Parathyroid adenoma (tissue), 2 donors: ENCODE results near the gene SPG7.
A peak's percentile ranks its signal among the peaks of the same experiment; 100 is the strongest.

ENCODE experiments used
- H2AFZ ChIP-seq: fragments of 300-600 bp; sonication (generic); one replicate; pipeline ENCODE4 v1.7.0; 2017; ENCODE audit warnings: antibody characterized with exemption, mild to moderate bottlenecking
- H3K27ac ChIP-seq: fragments of 300-600 bp; sonication (generic); one replicate; pipeline ENCODE4 v1.7.0; 2017
- H3K27me3 ChIP-seq: fragments of 300-600 bp; sonication (generic); one replicate; pipeline ENCODE4 v1.7.0; 2017; ENCODE audit warnings: low read length; ENCODE audit not compliant: control insufficient read depth, insufficient read depth
- H3K36me3 ChIP-seq: fragments of 300-600 bp; sonication (generic); one replicate; pipeline ENCODE4 v1.7.0; 2017; ENCODE audit warnings: low read length; ENCODE audit not compliant: control insufficient read depth, insufficient read depth
- H3K4me1 ChIP-seq: fragments of 300-600 bp; sonication (generic); one replicate; pipeline ENCODE4 v1.7.0; 2017; ENCODE audit warnings: control low read depth
- H3K4me2 ChIP-seq: fragments of 300-600 bp; sonication (generic); one replicate; pipeline ENCODE4 v1.7.0; 2017; ENCODE audit warnings: low read length
- H3K4me3 ChIP-seq: fragments of 300-600 bp; sonication (generic); one replicate; pipeline ENCODE4 v1.7.0; 2017; ENCODE audit warnings: low read depth, low read length
- H3K79me2 ChIP-seq: fragments of 300-600 bp; sonication (generic); one replicate; pipeline ENCODE4 v1.7.0; 2017; ENCODE audit warnings: control low read depth
- H3K9ac ChIP-seq: fragments of 300-600 bp; sonication (generic); one replicate; pipeline ENCODE4 v1.7.0; 2017; ENCODE audit warnings: mild to moderate bottlenecking
- H3K9me3 ChIP-seq: fragments of 300-600 bp; sonication (generic); one replicate; pipeline ENCODE4 v1.7.0; 2017; ENCODE audit warnings: low read length; ENCODE audit not compliant: control insufficient read depth
- TF ChIP-seq, protein P1 (sequence below): fragments of 300-600 bp; sonication (generic); IDR thresholded peaks from one replicate; pipeline ENCODE4 v1.7.0; 2017; ENCODE audit warnings: antibody characterized with exemption, mild to moderate bottlenecking
- donor health status: primary hyperparathyroidism.

Gene SPG7

GRCh38 chr16:89522287-89522686 is 14.1 kb downstream of the SPG7 start:
- Histone ChIP-seq H3K79me2 (peaks cover 51% of the 10 kb centered on the region), H3K27ac (no peak overlapping the region), H3K4me3 (no peak overlapping the region), H3K4me2 (no peak overlapping the region), H2AFZ (no peak overlapping the region), H3K36me3 (no peaks in the 10 kb centered on the region), H3K9ac (no peak overlapping the region), H3K4me1 (no peaks in the 10 kb centered on the region), H3K27me3 (no peaks in the 10 kb centered on the region), H3K9me3 (no peaks in the 10 kb centered on the region)
- TF ChIP-seq, protein P1, sequence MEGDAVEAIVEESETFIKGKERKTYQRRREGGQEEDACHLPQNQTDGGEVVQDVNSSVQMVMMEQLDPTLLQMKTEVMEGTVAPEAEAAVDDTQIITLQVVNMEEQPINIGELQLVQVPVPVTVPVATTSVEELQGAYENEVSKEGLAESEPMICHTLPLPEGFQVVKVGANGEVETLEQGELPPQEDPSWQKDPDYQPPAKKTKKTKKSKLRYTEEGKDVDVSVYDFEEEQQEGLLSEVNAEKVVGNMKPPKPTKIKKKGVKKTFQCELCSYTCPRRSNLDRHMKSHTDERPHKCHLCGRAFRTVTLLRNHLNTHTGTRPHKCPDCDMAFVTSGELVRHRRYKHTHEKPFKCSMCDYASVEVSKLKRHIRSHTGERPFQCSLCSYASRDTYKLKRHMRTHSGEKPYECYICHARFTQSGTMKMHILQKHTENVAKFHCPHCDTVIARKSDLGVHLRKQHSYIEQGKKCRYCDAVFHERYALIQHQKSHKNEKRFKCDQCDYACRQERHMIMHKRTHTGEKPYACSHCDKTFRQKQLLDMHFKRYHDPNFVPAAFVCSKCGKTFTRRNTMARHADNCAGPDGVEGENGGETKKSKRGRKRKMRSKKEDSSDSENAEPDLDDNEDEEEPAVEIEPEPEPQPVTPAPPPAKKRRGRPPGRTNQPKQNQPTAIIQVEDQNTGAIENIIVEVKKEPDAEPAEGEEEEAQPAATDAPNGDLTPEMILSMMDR: no peak

GRCh38 chr16:89523680-89524344 is 15.6 kb downstream of the SPG7 start:
- Histone ChIP-seq H3K4me1 (no peaks in the 10 kb centered on the region), H3K4me3 (no peak overlapping the region), H3K79me2 (peaks cover 40% of the 10 kb centered on the region), H3K27me3 (no peaks in the 10 kb centered on the region), H3K9me3 (no peaks in the 10 kb centered on the region), H3K4me2 (no peak overlapping the region), H3K9ac (no peak overlapping the region), H3K36me3 (no peaks in the 10 kb centered on the region), H2AFZ (no peak overlapping the region), H3K27ac (peak overlapping the region; percentile 19)
- TF ChIP-seq, protein P1: no peak

DNA sequence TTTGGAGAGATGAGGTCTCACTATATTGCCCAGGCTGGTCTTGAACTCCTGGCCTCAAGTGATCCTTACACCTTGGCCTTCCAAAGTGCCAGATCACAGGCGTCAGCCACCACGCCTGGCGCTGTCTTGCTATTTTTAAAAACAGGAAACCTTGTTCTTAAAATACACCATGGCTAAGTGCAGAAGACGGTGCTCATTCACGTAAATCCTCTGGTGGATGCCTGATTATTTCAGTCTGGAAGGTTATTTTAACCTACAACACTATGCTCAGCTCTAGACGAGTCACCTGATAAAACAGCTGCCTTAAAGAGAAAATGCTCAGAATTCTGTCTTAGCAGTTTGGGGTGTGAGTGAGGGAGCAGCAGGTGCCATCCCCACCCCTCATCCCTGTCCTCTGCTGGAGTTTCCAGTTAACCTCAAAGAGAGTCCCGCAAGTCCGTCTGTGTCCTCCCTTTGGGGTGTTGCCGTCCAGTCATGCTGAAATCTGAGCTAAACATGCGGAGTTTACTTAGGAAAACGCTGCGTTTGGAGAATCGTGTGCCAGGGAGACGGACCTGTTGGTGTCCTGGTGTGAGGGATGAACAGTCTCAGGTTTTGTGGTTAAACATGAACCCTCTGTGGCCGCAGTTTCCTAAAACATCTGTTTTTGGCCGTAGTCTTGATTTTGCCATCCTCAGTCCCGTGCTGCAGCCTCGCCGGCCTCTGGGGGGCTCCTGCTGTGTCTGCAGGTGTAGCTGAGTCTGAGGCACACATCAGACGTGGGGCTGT is 17.1 kb downstream of the SPG7 start:
- Histone ChIP-seq H3K9me3 (no peaks in the 10 kb centered on the region), H3K4me3 (no peak overlapping the region), H3K27ac (no peak overlapping the region), H3K4me2 (no peak overlapping the region), H3K27me3 (no peaks in the 10 kb centered on the region), H2AFZ (no peak overlapping the region), H3K9ac (no peak overlapping the region), H3K4me1 (no peaks in the 10 kb centered on the region), H3K36me3 (no peaks in the 10 kb centered on the region), H3K79me2 (peaks cover 29% of the 10 kb centered on the region)
- TF ChIP-seq, protein P1: no peak

GRCh38 chr16:89529097-89529496 is 20.9 kb downstream of the SPG7 start:
- no peak overlapping the region for H2AFZ ChIP-seq
- H3K9ac ChIP-seq: no peak overlapping the region
- H3K79me2 ChIP-seq: peaks cover 10% of the 10 kb centered on the region
- H3K36me3 ChIP-seq: no peaks in the 10 kb centered on the region
- no peaks in the 10 kb centered on the region for H3K9me3 ChIP-seq
- no peak overlapping the region for H3K4me3 ChIP-seq
- no peak overlapping the region for H3K27ac ChIP-seq
- no peaks in the 10 kb centered on the region for H3K27me3 ChIP-seq
- no peak overlapping the region for H3K4me2 ChIP-seq
- TF ChIP-seq, protein P1: no peak
- H3K4me1 ChIP-seq: no peaks in the 10 kb centered on the region
